HEK293T (cell line): ENCODE results near the gene FNDC3B.

Source experiments
- CTCF ChIA-PET: fragments of 350-600 bp; formaldehyde crosslinking; extraction: SDS; loops from one replicate; lab custom pipeline; 2021; ENCODE audit warnings: antibody characterized with exemption, inconsistent platforms; lab: Yijun Ruan, JAX
- POLR2A ChIA-PET: fragments of 350-600 bp; formaldehyde crosslinking; extraction: SDS; loops from one replicate; lab custom pipeline; 2020; ENCODE audit warnings: antibody characterized with exemption, inconsistent platforms; lab: Yijun Ruan, JAX
- DNase-seq: peaks from one replicate; pipeline ENCODE4 v3.0.0; 2012; ENCODE audit warnings: mixed read lengths; ENCODE audit errors: extremely low spot score
- ARNT ChIP-seq: fragments of 450-650 bp; IDR thresholded peaks from 2 replicates; pipeline ENCODE4 v1.6.1; 2017; ENCODE audit warnings: mild to moderate bottlenecking
- BHLHE40 ChIP-seq: fragments of 450-650 bp; IDR thresholded peaks from 2 replicates; pipeline ENCODE4 v1.6.1; 2016; ENCODE audit warnings: mild to moderate bottlenecking, moderate library complexity, borderline replicate concordance
- CTBP1 ChIP-seq: fragments of 450-650 bp; IDR thresholded peaks from 2 replicates; pipeline ENCODE4 v1.6.1; 2016; ENCODE audit warnings: borderline replicate concordance
- ELF4 ChIP-seq: fragments of 450-650 bp; IDR thresholded peaks from 2 replicates; pipeline ENCODE4 v1.6.1; 2017; ENCODE audit warnings: antibody characterized with exemption
- FOXA1 ChIP-seq: fragments of 450-650 bp; IDR thresholded peaks from 2 replicates; pipeline ENCODE4 v1.6.1; 2016; ENCODE audit warnings: mild to moderate bottlenecking
- FOXK2 ChIP-seq: fragments of 450-650 bp; IDR thresholded peaks from 2 replicates; pipeline ENCODE4 v1.6.1; 2016; ENCODE audit warnings: mild to moderate bottlenecking
- FOXM1 ChIP-seq: fragments of 450-650 bp; IDR thresholded peaks from 2 replicates; pipeline ENCODE4 v1.6.1; 2017; ENCODE audit warnings: mild to moderate bottlenecking, borderline replicate concordance
- HDGF ChIP-seq: fragments of 450-650 bp; IDR thresholded peaks from 2 replicates; pipeline ENCODE4 v1.6.1; 2017; ENCODE audit warnings: antibody characterized with exemption, borderline replicate concordance
- L3MBTL2 ChIP-seq: fragments of 450-650 bp; conservative IDR thresholded peaks from 2 replicates; pipeline ENCODE4 v1.6.1; 2016; ENCODE audit warnings: mild to moderate bottlenecking
- LEF1 ChIP-seq: fragments of 450-650 bp; IDR thresholded peaks from 2 replicates; pipeline ENCODE4 v1.6.1; 2017; ENCODE audit warnings: mild to moderate bottlenecking, borderline replicate concordance
- NFRKB ChIP-seq: fragments of 450-650 bp; IDR thresholded peaks from 2 replicates; pipeline ENCODE4 v1.6.1; 2016; ENCODE audit warnings: mild to moderate bottlenecking, moderate library complexity
- SP1 ChIP-seq: fragments of 450-650 bp; IDR thresholded peaks from 2 replicates; pipeline ENCODE4 v1.6.1; 2017
- SUZ12 ChIP-seq: fragments of 450-650 bp; IDR thresholded peaks from 2 replicates; pipeline ENCODE4 v1.6.1; 2016; ENCODE audit warnings: mild to moderate bottlenecking
- TARDBP ChIP-seq: fragments of 450-650 bp; IDR thresholded peaks from 2 replicates; pipeline ENCODE4 v1.6.1; 2016
- ZNF384 ChIP-seq: fragments of 450-650 bp; IDR thresholded peaks from 2 replicates; pipeline ENCODE4 v1.6.1; 2016
- TF ChIP-seq, protein P1 (sequence below): fragments of 450-650 bp; IDR thresholded peaks from 2 replicates; pipeline ENCODE4 v1.6.1; 2016

FNDC3B gene

GRCh38 chr3:172054115-172054764, 14.9 kb downstream of the FNDC3B start:
- no peak for DNase-seq
- TF ChIP-seq FOXA1, result no peak
- no peak for TF ChIP-seq LEF1
- TF ChIP-seq FOXK2, result no peak
- no peak for TF ChIP-seq L3MBTL2
- CTCF ChIA-PET, result no interaction called here
- POLR2A ChIA-PET, result interaction anchor here (0.9 kb wide), 1 partner anchor 12 kb away, joined by 3 read pairs; no protein-coding TSS in a partner anchor

- POLR2A ChIA-PET, result no interaction called here
- no peak for DNase-seq
- TF ChIP-seq L3MBTL2 (no peak), LEF1 (no peak), TARDBP (no peak), SUZ12 (no peak), ELF4 (no peak), BHLHE40 (no peak), CTBP1 (no peak), SP1 (no peak)
- TF ChIP-seq, protein P1, sequence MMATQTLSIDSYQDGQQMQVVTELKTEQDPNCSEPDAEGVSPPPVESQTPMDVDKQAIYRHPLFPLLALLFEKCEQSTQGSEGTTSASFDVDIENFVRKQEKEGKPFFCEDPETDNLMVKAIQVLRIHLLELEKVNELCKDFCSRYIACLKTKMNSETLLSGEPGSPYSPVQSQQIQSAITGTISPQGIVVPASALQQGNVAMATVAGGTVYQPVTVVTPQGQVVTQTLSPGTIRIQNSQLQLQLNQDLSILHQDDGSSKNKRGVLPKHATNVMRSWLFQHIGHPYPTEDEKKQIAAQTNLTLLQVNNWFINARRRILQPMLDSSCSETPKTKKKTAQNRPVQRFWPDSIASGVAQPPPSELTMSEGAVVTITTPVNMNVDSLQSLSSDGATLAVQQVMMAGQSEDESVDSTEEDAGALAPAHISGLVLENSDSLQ, result no peak
- CTCF ChIA-PET, result interaction anchor here (1.0 kb wide), 1 partner anchor 11 kb away, joined by 3 read pairs; no protein-coding TSS in a partner anchor
These were observed 17.0 kb downstream of the FNDC3B start for GRCh38 chr3:172056416-172056815.

DNA sequence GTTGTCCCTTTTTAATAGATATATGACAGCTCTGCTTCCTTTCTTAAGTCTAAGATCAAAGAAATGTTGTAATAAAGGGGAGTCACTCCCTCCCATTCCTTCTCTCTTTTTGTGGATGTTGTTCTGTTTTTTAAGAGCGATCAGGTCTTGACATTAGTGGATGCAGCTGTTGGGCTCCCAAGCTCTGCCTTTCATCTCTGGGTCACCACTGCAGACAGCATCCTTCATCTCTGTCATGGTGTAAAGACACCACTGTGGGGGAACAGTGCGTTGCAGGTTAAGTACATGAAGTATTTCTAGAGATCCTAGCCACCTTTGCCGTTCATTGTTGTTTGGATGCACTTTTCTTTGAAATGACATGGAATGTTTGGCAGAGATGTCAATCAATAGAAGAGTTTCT, 17.7 kb downstream of the FNDC3B start:
- no peak for TF ChIP-seq NFRKB
- no peak for TF ChIP-seq ZNF384
- TF ChIP-seq SP1, result no peak
- no peak for TF ChIP-seq FOXA1
- no peak for TF ChIP-seq L3MBTL2
- TF ChIP-seq SUZ12, result no peak
- TF ChIP-seq HDGF, result no peak
- TF ChIP-seq LEF1, result no peak
- TF ChIP-seq FOXK2, result no peak
- TF ChIP-seq ELF4, result no peak
- no peak for TF ChIP-seq ARNT
- TF ChIP-seq TARDBP, result no peak
- no peak for TF ChIP-seq BHLHE40
- no peak for TF ChIP-seq FOXM1
- no peak for TF ChIP-seq CTBP1
- TF ChIP-seq, protein P1, result no peak
- ChIA-PET CTCF (interaction anchor here (1.0 kb wide), 1 partner anchor 12 kb away, joined by 3 read pairs; no protein-coding TSS in a partner anchor), POLR2A (no interaction called here)
- no peak for DNase-seq

DNA sequence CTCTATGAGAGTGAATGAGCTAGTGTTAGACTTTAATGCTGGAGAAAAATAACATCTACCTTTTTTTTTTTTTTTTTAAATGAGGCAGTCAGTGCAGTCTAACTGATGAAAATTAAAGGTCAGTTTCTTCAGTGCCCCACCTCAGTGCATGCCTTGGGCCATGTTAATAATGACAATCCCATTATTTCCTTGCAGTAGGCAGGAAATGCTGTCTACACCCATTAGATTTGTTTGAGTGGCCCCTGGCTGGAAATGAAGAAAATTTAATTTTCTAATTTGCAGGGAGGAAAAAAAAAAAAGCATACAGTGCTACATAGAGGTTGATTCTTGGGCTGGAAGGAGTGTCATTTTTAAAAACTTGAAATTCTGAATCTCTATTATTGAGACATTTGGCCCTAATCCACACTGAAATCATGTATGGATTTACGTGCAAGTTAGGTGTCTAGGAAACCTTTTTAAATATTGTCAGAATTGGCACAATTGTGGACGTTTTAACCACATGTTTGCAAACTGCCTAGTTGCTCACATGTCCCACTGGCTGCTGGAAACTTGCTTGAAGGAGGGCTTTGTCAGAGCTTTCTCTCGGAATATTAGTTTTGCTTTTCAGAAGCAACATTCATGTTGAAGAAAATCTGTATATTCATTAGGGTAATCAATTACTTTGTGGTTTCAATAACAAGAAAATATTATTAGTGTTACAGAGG, 18.4 kb downstream of the FNDC3B start:
- POLR2A ChIA-PET, result no interaction called here
- CTCF ChIA-PET, result no interaction called here
- no peak for DNase-seq
- TF ChIP-seq, protein P1, result no peak
- TF ChIP-seq LEF1, result no peak
- TF ChIP-seq ZNF384, result no peak
- TF ChIP-seq ARNT, result no peak
- TF ChIP-seq SP1, result no peak
- TF ChIP-seq FOXK2, result no peak
- TF ChIP-seq ELF4, result no peak
- TF ChIP-seq FOXA1, result no peak
- TF ChIP-seq NFRKB, result no peak
- no peak for TF ChIP-seq FOXM1
- no peak for TF ChIP-seq HDGF
- no peak for TF ChIP-seq BHLHE40
- TF ChIP-seq TARDBP, result no peak
- no peak for TF ChIP-seq CTBP1
- no peak for TF ChIP-seq SUZ12

GRCh38 chr3:172059532-172059931, 20.2 kb downstream of the FNDC3B start:
- ChIA-PET CTCF (no interaction called here), POLR2A (no interaction called here)
- TF ChIP-seq HDGF (no peak), SP1 (no peak), LEF1 (no peak), ZNF384 (no peak)

DNA sequence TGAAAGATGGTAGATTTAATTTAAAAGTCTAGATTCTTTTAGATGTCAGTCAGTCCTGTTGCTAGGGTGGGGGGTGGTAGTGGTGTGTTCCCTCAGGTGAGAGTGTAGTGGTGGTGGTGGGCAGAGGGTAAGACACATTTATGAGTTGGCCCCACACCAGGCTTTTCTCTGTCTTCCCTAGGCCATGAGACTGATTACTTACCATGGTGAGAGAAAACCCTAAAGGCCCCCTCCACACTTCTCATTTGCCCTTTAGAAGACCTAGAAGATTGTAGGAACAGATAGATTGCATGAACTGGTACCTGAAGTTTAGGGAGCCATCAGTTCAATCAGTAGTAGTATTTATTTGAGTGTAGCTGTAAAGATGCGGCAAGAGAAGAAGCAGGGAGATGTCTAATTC, 20.9 kb downstream of the FNDC3B start:
- DNase-seq, result no peak
- ChIA-PET POLR2A (no interaction called here), CTCF (no interaction called here)
- TF ChIP-seq HDGF (no peak), ZNF384 (no peak), SUZ12 (no peak), FOXK2 (no peak), NFRKB (no peak), SP1 (no peak), LEF1 (no peak), TARDBP (no peak), FOXM1 (no peak), ELF4 (no peak)

More at GRCh38 chr3:172059532-172059931, 20.2 kb downstream of the FNDC3B start:
- no peak for DNase-seq
